IMR-90 (cell line): ENCODE measurements around the gene ABTB2. TPM values are rescaled to one million over a fixed set of nuclear protein-coding genes. Genes with fewer than 3 reads are reported as not detected.

Source experiments
- ATAC-seq: fragments of 200-7000 bp; cut with Tn5 transposase; 2 replicates; pipeline ENCODE4 v1.9.1; 2020; ENCODE audit warnings: low read depth, mild to moderate bottlenecking, moderate library complexity
- BruUV-seq: library from RNA; stranded (reverse); fragments of 400-500 nt; replicated peaks from 2 replicates; lab custom pipeline; 2021; lab: Mats Ljungman, UMichigan
- CTCF ChIA-PET: fragments of 300-600 bp; formaldehyde crosslinking; extraction: SDS; loops from one replicate; lab custom pipeline; 2021; ENCODE audit warnings: antibody characterized with exemption; lab: Yijun Ruan, JAX
- POLR2A ChIA-PET: fragments of 300-600 bp; sonication (Branson Sonifier 250); formaldehyde crosslinking; loops from one replicate; lab custom pipeline; 2022; ENCODE audit warnings: antibody characterized with exemption; ENCODE audit not compliant: unreplicated experiment; lab: Charles Lee
- DNase-seq: peaks from one replicate; pipeline ENCODE4 v3.0.0; 2013
- H2AFZ ChIP-seq: replicated peaks from 2 replicates; pipeline ENCODE3; 2013; ENCODE audit warnings: low read length, mild to moderate bottlenecking; ENCODE audit not compliant: poor library complexity
- H2AK5ac ChIP-seq: 2 replicates; pipeline ENCODE4 v1.6.1; 2013; ENCODE audit warnings: low read depth, low read length, inconsistent platforms
- H2AK9ac ChIP-seq: replicated peaks from 2 replicates; pipeline ENCODE3; 2013; ENCODE audit warnings: mild to moderate bottlenecking, low read depth, low read length, moderate library complexity; ENCODE audit not compliant: poor library complexity
- H2BK120ac ChIP-seq: 2 replicates; pipeline ENCODE4 v1.6.1; 2013; ENCODE audit warnings: low read depth, low read length, inconsistent platforms
- H2BK15ac ChIP-seq: 3 replicates; pipeline ENCODE4 v1.6.1; 2013; ENCODE audit warnings: low read depth, low read length, inconsistent platforms
- H2BK20ac ChIP-seq: 2 replicates; pipeline ENCODE4 v1.6.1; 2013; ENCODE audit warnings: low read depth, mild to moderate bottlenecking, inconsistent platforms, low read length, moderate library complexity
- H2BK5ac ChIP-seq: 2 replicates; pipeline ENCODE4 v1.6.1; 2013; ENCODE audit warnings: mild to moderate bottlenecking, low read depth, low read length, inconsistent platforms; ENCODE audit not compliant: poor library complexity, severe bottlenecking
- H3K14ac ChIP-seq: replicated peaks from 2 replicates; pipeline ENCODE4 v1.6.1; 2013; ENCODE audit warnings: low read depth, low read length, inconsistent platforms
- H3K18ac ChIP-seq: 2 replicates; pipeline ENCODE4 v1.6.1; 2013; ENCODE audit warnings: low read depth, low read length, control low read depth
- H3K23ac ChIP-seq: 2 replicates; pipeline ENCODE4 v1.6.1; 2013; ENCODE audit warnings: low read depth, low read length, inconsistent platforms
- H3K27ac ChIP-seq: 2 replicates; pipeline ENCODE4 v1.5.1; 2013; ENCODE audit warnings: mild to moderate bottlenecking, control low read depth, low read length; ENCODE audit not compliant: insufficient read depth
- H3K27me3 ChIP-seq: 2 replicates; pipeline ENCODE4 v1.6.1; 2013; ENCODE audit warnings: low read length; ENCODE audit not compliant: control insufficient read depth, insufficient read depth
- H3K36me3 ChIP-seq: 2 replicates; pipeline ENCODE4 v1.6.1; 2013; ENCODE audit warnings: low read length, mixed read lengths; ENCODE audit not compliant: control insufficient read depth, insufficient read depth
- H3K4ac ChIP-seq: 2 replicates; pipeline ENCODE4 v1.6.1; 2013; ENCODE audit warnings: low read depth, low read length, inconsistent platforms
- H3K4me1 ChIP-seq: 2 replicates; pipeline ENCODE4 v1.6.1; 2013; ENCODE audit warnings: low read length, mixed read lengths; ENCODE audit not compliant: control insufficient read depth, insufficient read depth
- H3K4me2 ChIP-seq: 2 replicates; pipeline ENCODE4 v1.6.1; 2013; ENCODE audit warnings: low read depth, mild to moderate bottlenecking, control low read depth, low read length, moderate library complexity
- H3K4me3 ChIP-seq: 2 replicates; pipeline ENCODE4 v1.5.1; 2013; ENCODE audit warnings: low read depth, mild to moderate bottlenecking, control low read depth, low read length, moderate library complexity; ENCODE audit not compliant: insufficient read depth
- H3K56ac ChIP-seq: 2 replicates; pipeline ENCODE4 v1.6.1; 2013; ENCODE audit warnings: low read length, inconsistent platforms; ENCODE audit not compliant: insufficient read depth; ENCODE audit errors: extremely low read depth
- H3K79me1 ChIP-seq, 2 experiments: 2 replicates each; pipeline ENCODE4 v1.6.1; 2013; ENCODE audit warnings: low read length in 2 of 2, inconsistent platforms in 1 of 2, low read depth in 1 of 2
- H3K9ac ChIP-seq: 2 replicates; pipeline ENCODE4 v1.6.1; 2013; ENCODE audit warnings: low read depth, low read length, control low read depth
- H3K9me1 ChIP-seq: 2 replicates; pipeline ENCODE4 v1.6.1; 2013; ENCODE audit warnings: low read length, inconsistent platforms; ENCODE audit not compliant: insufficient read depth
- H3K9me3 ChIP-seq: 2 replicates; pipeline ENCODE4 v1.6.1; 2013; ENCODE audit warnings: low read length; ENCODE audit not compliant: control insufficient read depth, insufficient read depth
- H4K20me1 ChIP-seq: 2 replicates; pipeline ENCODE4 v1.6.1; 2013; ENCODE audit warnings: low read length, inconsistent platforms; ENCODE audit not compliant: insufficient read depth
- H4K5ac ChIP-seq: 2 replicates; pipeline ENCODE4 v1.6.1; 2013; ENCODE audit warnings: mild to moderate bottlenecking, low read depth, low read length, control low read depth
- H4K8ac ChIP-seq, 2 experiments: 2 replicates each; pipeline ENCODE4 v1.6.1; 2013; ENCODE audit warnings: low read depth in 2 of 2, low read length in 2 of 2, control low read depth in 1 of 2, inconsistent platforms in 1 of 2
- H4K91ac ChIP-seq: 2 replicates; pipeline ENCODE4 v1.6.1; 2013; ENCODE audit warnings: low read depth, low read length, inconsistent platforms; ENCODE audit not compliant: insufficient read depth
- NFE2L2 ChIP-seq: fragments of 150-350 bp; IDR thresholded peaks from 2 replicates; pipeline ENCODE4 v1.6.1; 2016; ENCODE audit warnings: low read depth, mild to moderate bottlenecking, low read length
- WGBS, 2 experiments: methylation state at CpG; one replicate each; pipeline versions ENCODE4 v1.1.5 to v1.1.7; 2013; ENCODE audit warnings: missing lambda C conversion rate in 2 of 2; ENCODE audit not compliant: insufficient read length in 1 of 2; ENCODE audit errors: extremely low coverage in 2 of 2; 5-methylcytosine and 5-hydroxymethylcytosine counted together
- dilution Hi-C: fragments of 300-500 bp; cut with HindIII; formaldehyde crosslinking; loops from one replicate; pipeline ENCODE4 v1.14.3; 2018; ENCODE audit warnings: low sequenced_read_pairs; ENCODE audit not compliant: unreplicated experiment
- in situ Hi-C: fragments of 300-500 bp; cut with MboI; formaldehyde crosslinking; loops from 3 replicates; pipeline ENCODE4 v1.14.3; 2019; ENCODE audit warnings: low sequenced_read_pairs, inconsistent platforms, mixed read lengths
- intact Hi-C: fragments of 100-400 bp; cut with micrococcal nuclease; formaldehyde crosslinking; loops from 2 replicates; pipeline ENCODE4 v1.10.0; 2022
- polyA plus RNA-seq, 3 experiments: library from polyadenylated mRNA; depleted of rRNA; stranded (reverse); fragments of >200 nt; gene quantifications; 2 replicates each; pipeline ENCODE4 v1.2.3, GENCODE V29; 2012; ENCODE audit warnings: low replicate concordance in 1 of 3
- total RNA-seq: library from RNA; depleted of rRNA; stranded (reverse); fragments of >200 nt; gene quantifications from 2 replicates; pipeline ENCODE4 v1.2.3, GENCODE V29; 2012

The ABTB2 gene
- total and polyA plus RNA-seq, 2 of the 4 experiments (the other 2 are of a cell fraction): 0.18 to 2.0 TPM

DNA sequence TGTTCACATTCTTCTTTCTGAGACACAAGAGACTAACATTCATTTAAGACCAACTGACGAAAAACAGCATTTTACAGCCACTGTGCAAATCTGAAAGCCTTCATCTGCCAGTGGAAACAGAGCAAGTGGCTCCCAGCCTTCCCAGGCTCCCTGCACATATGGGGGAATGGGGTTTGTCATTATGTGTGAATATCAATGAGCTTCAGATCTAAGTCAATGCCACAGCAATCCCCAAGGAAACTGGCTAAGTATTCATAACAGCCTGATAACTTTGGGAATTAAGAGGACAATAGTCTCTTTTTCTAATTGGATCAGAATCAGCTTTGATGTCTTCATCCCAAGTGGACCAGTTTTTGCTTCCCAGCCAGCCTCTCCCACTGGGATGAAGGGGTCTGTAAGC lies 66.9 kb downstream of the ABTB2 start:
- H2AK9ac ChIP-seq: no peak overlapping the region
- POLR2A ChIA-PET: interaction anchor here (0.6 kb wide), 1 partner anchor 63 kb away, joined by 3 read pairs; no protein-coding TSS in a partner anchor

More for the DNA sequence above, 66.9 kb downstream of the ABTB2 start:
- Histone ChIP-seq H2BK20ac (no peak overlapping the region), H2BK15ac (no peak overlapping the region), H4K91ac (no peak overlapping the region), H3K56ac (no peak overlapping the region), H3K4me1 (no peaks in the 10 kb centered on the region), H4K20me1 (no peaks in the 10 kb centered on the region), H3K4me3 (no peak overlapping the region), H3K23ac (no peak overlapping the region), H3K4me2 (no peak overlapping the region), H3K4ac (no peak overlapping the region), H2BK5ac (no peak overlapping the region), H4K8ac (no peak overlapping the region), H2BK120ac (no peak overlapping the region), H3K36me3 (no peaks in the 10 kb centered on the region), H3K9me1 (no peaks in the 10 kb centered on the region), H3K79me1 (no peaks in the 10 kb centered on the region), H3K27ac (no peak overlapping the region), H3K18ac (no peak overlapping the region), H3K9me3 (no peaks in the 10 kb centered on the region), H3K9ac (no peak overlapping the region), H3K27me3 (peaks cover 28% of the 10 kb centered on the region), H2AFZ (no peak overlapping the region), H2AK5ac (no peak overlapping the region), H3K14ac (no peak overlapping the region), H4K5ac (no peak overlapping the region)
- no peak for DNase-seq
- in situ Hi-C loops (no loop called here), intact Hi-C loops (no loop called here), dilution Hi-C loops (no loop called here)
- BruUV-seq: no TSS peak
- WGBS, 2 experiments: no CpG with 5 or more reads among the region's 1 CpG
- CTCF ChIA-PET: no interaction called here
- no peak for TF ChIP-seq NFE2L2
- no peak for ATAC-seq
